Panc1 (cell line): ENCODE data around the gene TLCD1. TPM values are rescaled to one million over a fixed set of nuclear protein-coding genes. Genes with fewer than 3 reads are reported as not detected.

Experiments
- ATAC-seq: fragments of 200-7000 bp; cut with Tn5 transposase; 2 replicates; pipeline ENCODE4 v1.9.1; 2020; ENCODE audit warnings: mild to moderate bottlenecking, moderate library complexity
- BruUV-seq: library from RNA; stranded (reverse); fragments of 400-500 nt; replicated peaks from 2 replicates; lab custom pipeline; 2021; lab: Mats Ljungman, UMichigan
- CTCF ChIA-PET: fragments of 300-600 bp; sonication (Branson Sonifier 250); formaldehyde crosslinking; loops from one replicate; lab custom pipeline; 2022; ENCODE audit warnings: antibody characterized with exemption; lab: Charles Lee
- POLR2A ChIA-PET: fragments of 300-600 bp; sonication (Branson Sonifier 250); formaldehyde crosslinking; loops from one replicate; lab custom pipeline; 2022; ENCODE audit warnings: antibody characterized with exemption; lab: Charles Lee
- DNase-seq: peaks from one replicate; pipeline ENCODE4 v3.0.0-alpha.2; 2010; ENCODE audit warnings: low read depth, low spot score
- H3K27ac ChIP-seq: 2 replicates; pipeline ENCODE4 v1.5.1; 2011; ENCODE audit warnings: mild to moderate bottlenecking, low read length, inconsistent platforms
- H3K27me3 ChIP-seq: fragments of 200-500 bp; sonication (Bioruptor generic); 2 replicates; pipeline ENCODE4 v1.6.0; 2014; ENCODE audit warnings: low read length, inconsistent platforms; ENCODE audit not compliant: control insufficient read depth, insufficient read depth
- H3K36me3 ChIP-seq: fragments of 200-500 bp; sonication (Bioruptor generic); 2 replicates; pipeline ENCODE4 v1.5.1; 2014; ENCODE audit warnings: inconsistent platforms, mild to moderate bottlenecking, low read length, moderate library complexity; ENCODE audit not compliant: control insufficient read depth, insufficient read depth
- H3K4me1 ChIP-seq: 2 replicates; pipeline ENCODE4 v1.5.1; 2011; ENCODE audit warnings: inconsistent platforms, mild to moderate bottlenecking, low read length, moderate library complexity; ENCODE audit not compliant: control insufficient read depth, insufficient read depth
- H3K4me3 ChIP-seq, 2 experiments: 2 replicates each; pipeline ENCODE4 v1.5.1; 2011 to 2012; ENCODE audit warnings: low read depth in 2 of 2, low read length in 2 of 2, mild to moderate bottlenecking in 2 of 2, inconsistent platforms in 1 of 2, moderate library complexity in 1 of 2
- H3K9me3 ChIP-seq: fragments of 200-500 bp; sonication (Bioruptor generic); 2 replicates; pipeline ENCODE4 v1.5.1; 2014; ENCODE audit warnings: low read depth, mild to moderate bottlenecking, inconsistent platforms, low read length, moderate library complexity; ENCODE audit not compliant: control insufficient read depth, insufficient read depth
- CTCF ChIP-seq: fragments of 450-650 bp; IDR thresholded peaks from 2 replicates; pipeline ENCODE4 v1.5.1; 2017; ENCODE audit warnings: mild to moderate bottlenecking
- POLR2AphosphoS5 ChIP-seq: IDR thresholded peaks from 2 replicates; pipeline ENCODE4 v1.6.1; 2012; ENCODE audit warnings: mild to moderate bottlenecking, low read depth, low read length, moderate library complexity
- REST ChIP-seq, 2 experiments: IDR thresholded peaks; 2 replicates each; pipeline ENCODE4 v1.6.1; 2011 to 2012; ENCODE audit warnings: low read depth in 2 of 2, control low read depth in 1 of 2, low read length in 1 of 2, mild to moderate bottlenecking in 1 of 2, moderate library complexity in 1 of 2; ENCODE audit not compliant: insufficient read depth in 1 of 2
- SIN3A ChIP-seq: IDR thresholded peaks from 2 replicates; pipeline ENCODE4 v1.6.1; 2012; ENCODE audit warnings: low read depth, mild to moderate bottlenecking, low read length, moderate library complexity, borderline replicate concordance; ENCODE audit not compliant: insufficient read depth
- TCF7L2 ChIP-seq: IDR thresholded peaks from 2 replicates; pipeline ENCODE4 v1.6.1; 2011; ENCODE audit warnings: mild to moderate bottlenecking, low read depth, low read length, inconsistent platforms
- in situ Hi-C: cut with HindIII; loops from 2 replicates; pipeline ENCODE4 v1.10.0; 2016; ENCODE audit warnings: low sequenced_read_pairs, low pct_unique_long_range_greater_than_20kb
- intact Hi-C: fragments of 100-400 bp; cut with micrococcal nuclease; formaldehyde crosslinking; loops from one replicate; pipeline ENCODE4 v1.10.0; 2022; ENCODE audit not compliant: unreplicated experiment
- total RNA-seq: library from RNA; stranded (reverse); gene quantifications from one replicate; pipeline ENCODE4 v1.2.1, GENCODE V29; 2021; ENCODE audit not compliant: unreplicated experiment

The TLCD1 gene
- total RNA-seq, 1 experiment from 2014 or later, result 55.7 TPM

GRCh38 chr17:28717578-28718332 is 8.3 kb downstream of the TLCD1 start, which contains the start of gene RAB34:
TSS of gene RAB34 (minus strand) at chr17:28717868. CDS start at chr17:28717266, 602 bp downstream.
- DNase-seq (no peak), ATAC-seq (peak; percentile 65)
- BruUV-seq, result no TSS peak
- H3K4me3 ChIP-seq, result peak within 1 kb of the TSS; percentile 58 to 88
- H3K36me3 ChIP-seq, result peaks cover 22% of the 10 kb centered on the region
- ChIA-PET CTCF (no interaction called here), POLR2A (no interaction called here)
- peaks cover 37% of the 10 kb centered on the region for H3K4me1 ChIP-seq
- H3K27ac ChIP-seq, result peak within 1 kb of the TSS; percentile 99
- intact Hi-C loops, result no loop called here
- no peaks in the 10 kb centered on the region for H3K27me3 ChIP-seq
- in situ Hi-C loops, result no loop called here
- no peaks in the 10 kb centered on the region for H3K9me3 ChIP-seq
- peak; percentile 90; the same call in 1 of the 2 replicates for TF ChIP-seq SIN3A
- TF ChIP-seq CTCF, result peak; percentile 70
- no peak for TF ChIP-seq TCF7L2
- no peak for TF ChIP-seq REST (IDR thresholded peaks at IDR 0.05; ENCODE audit: insufficient read depth in 1 of 2, low read depth in 2 of 2, low read length in 1 of 2)
- TF ChIP-seq POLR2AphosphoS5, result peak; percentile 80

GRCh38 chr17:28716740-28717577 is 9.1 kb downstream of the TLCD1 start:
- TF ChIP-seq REST (IDR thresholded peaks at IDR 0.05; ENCODE audit: insufficient read depth in 1 of 2, low read depth in 2 of 2, low read length in 1 of 2) (no peak), CTCF (no peak), POLR2AphosphoS5 (no peak), SIN3A (no peak), TCF7L2 (no peak)
- intact Hi-C loops, result no loop called here
- ATAC-seq (no peak), DNase-seq (no peak)
- in situ Hi-C loops, result no loop called here
- POLR2A ChIA-PET, result no interaction called here
- CTCF ChIA-PET, result interaction anchor here (0.6 to 0.9 kb wide), 2 partner anchors 10 to 26 kb away, joined by 3 read pairs; no protein-coding TSS in a partner anchor
- BruUV-seq, result no TSS peak
- peaks cover 18% of the 10 kb centered on the region for H3K36me3 ChIP-seq
- no peaks in the 10 kb centered on the region for H3K27me3 ChIP-seq
- peak overlapping the region; percentile 99 for H3K27ac ChIP-seq
- H3K4me3 ChIP-seq, result peak overlapping the region; percentile 58 to 88
- peaks cover 38% of the 10 kb centered on the region for H3K4me1 ChIP-seq
- H3K9me3 ChIP-seq, result no peaks in the 10 kb centered on the region
